Activated naive CD8-positive, alpha-beta T cell treated with anti-CD3 and anti-CD28 coated beads, Interleukin-2, amount 10 ng/mL, durations not matched to agents 7 days and 5 days (primary cell): Measurements from ENCODE around the gene ENPEP. TPM values are rescaled to one million over a fixed set of nuclear protein-coding genes. Genes with fewer than 3 reads are reported as not detected.
"Not testable (repeated sequence)": the region's sequence is repeated elsewhere in the genome, so short reads cannot be mapped to it uniquely, and the experiment has no call there.

Experiments used
- ATAC-seq: fragments of 150-1000 bp; cut with Tn5 transposase; one replicate; pipeline ENCODE4 v1.10.0; 2021; ENCODE audit warnings: low read depth, moderate library complexity
- POLR2A ChIA-PET: fragments of 350-600 bp; sonication (Branson Sonifier 250); formaldehyde crosslinking; loops from one replicate; lab custom pipeline; 2021; ENCODE audit warnings: antibody characterized with exemption; lab: Charles Lee
- DNase-seq: peaks from one replicate; pipeline ENCODE4 v3.0.0; 2021
- H3K27ac Mint-ChIP-seq: one replicate; pipeline ENCODE4 v1.8.0; 2022; ENCODE audit warnings: mild to moderate bottlenecking, mixed read lengths
- H3K27me3 Mint-ChIP-seq: one replicate; pipeline ENCODE4 v1.8.0; 2022; ENCODE audit warnings: mild to moderate bottlenecking, moderate library complexity, mixed read lengths
- H3K36me3 Mint-ChIP-seq: one replicate; pipeline ENCODE4 v1.8.0; 2021; ENCODE audit warnings: mild to moderate bottlenecking, mixed read lengths
- H3K4me1 Mint-ChIP-seq: one replicate; pipeline ENCODE4 v1.8.0; 2021; ENCODE audit warnings: mixed read lengths
- H3K4me3 Mint-ChIP-seq: one replicate; pipeline ENCODE4 v1.8.0; 2022; ENCODE audit warnings: mild to moderate bottlenecking, moderate library complexity, mixed read lengths
- H3K9me3 Mint-ChIP-seq: one replicate; pipeline ENCODE4 v1.8.0; 2021; ENCODE audit warnings: mixed read lengths
- total RNA-seq, 2 experiments: library from RNA; stranded (reverse); gene quantifications; one replicate each; pipeline ENCODE4 v1.2.3, GENCODE V29; 2021

Gene ENPEP
- total RNA-seq, 2 experiments from 2014 or later: 0.58 to 0.68 TPM

GRCh38 chr4:110474481-110474880 is 1.5 kb upstream of the ENPEP start:
- H3K4me3 Mint-ChIP-seq: no peak overlapping the region
- H3K9me3 Mint-ChIP-seq: peaks cover 2% of the 10 kb centered on the region
- POLR2A ChIA-PET: no interaction called here
- no peaks in the 10 kb centered on the region for H3K4me1 Mint-ChIP-seq
- no peaks in the 10 kb centered on the region for H3K36me3 Mint-ChIP-seq
- H3K27ac Mint-ChIP-seq: no peak overlapping the region
- ATAC-seq: no peak
- peaks cover 17% of the 10 kb centered on the region for H3K27me3 Mint-ChIP-seq
- no peak for DNase-seq

GRCh38 chr4:110475080-110475479 is 875 bp upstream of the ENPEP start:
- H3K36me3 Mint-ChIP-seq, POLR2A ChIA-PET, DNase-seq, H3K4me3 Mint-ChIP-seq, H3K9me3 Mint-ChIP-seq, H3K27ac Mint-ChIP-seq, ATAC-seq, H3K4me1 Mint-ChIP-seq: not testable (repeated sequence)
- peaks cover 17% of the 10 kb centered on the region for H3K27me3 Mint-ChIP-seq

GRCh38 chr4:110477836-110478235 is 1.9 kb downstream of the ENPEP start:
- no peak overlapping the region for H3K4me3 Mint-ChIP-seq
- ATAC-seq (no peak), DNase-seq (no peak)
- POLR2A ChIA-PET: no interaction called here
- peaks cover 20% of the 10 kb centered on the region for H3K27me3 Mint-ChIP-seq
- H3K9me3 Mint-ChIP-seq: no peaks in the 10 kb centered on the region
- H3K36me3 Mint-ChIP-seq: no peaks in the 10 kb centered on the region
- no peak overlapping the region for H3K27ac Mint-ChIP-seq
- H3K4me1 Mint-ChIP-seq: no peaks in the 10 kb centered on the region

- no peak for ATAC-seq
- no peaks in the 10 kb centered on the region for H3K9me3 Mint-ChIP-seq
Measured at GRCh38 chr4:110480031-110480549, 4.1 kb downstream of the ENPEP start.

GRCh38 chr4:110480746-110481271 is 4.9 kb downstream of the ENPEP start:
- no peak for ATAC-seq
- Mint-ChIP-seq H3K9me3 (no peaks in the 10 kb centered on the region), H3K4me3 (no peak overlapping the region)

More at GRCh38 chr4:110480031-110480549, 4.1 kb downstream of the ENPEP start:
- Mint-ChIP-seq H3K27ac (no peak overlapping the region), H3K4me3 (no peak overlapping the region), H3K27me3 (peaks cover 16% of the 10 kb centered on the region), H3K36me3 (no peaks in the 10 kb centered on the region), H3K4me1 (no peaks in the 10 kb centered on the region)
- no peak for DNase-seq
- POLR2A ChIA-PET: no interaction called here

DNA sequence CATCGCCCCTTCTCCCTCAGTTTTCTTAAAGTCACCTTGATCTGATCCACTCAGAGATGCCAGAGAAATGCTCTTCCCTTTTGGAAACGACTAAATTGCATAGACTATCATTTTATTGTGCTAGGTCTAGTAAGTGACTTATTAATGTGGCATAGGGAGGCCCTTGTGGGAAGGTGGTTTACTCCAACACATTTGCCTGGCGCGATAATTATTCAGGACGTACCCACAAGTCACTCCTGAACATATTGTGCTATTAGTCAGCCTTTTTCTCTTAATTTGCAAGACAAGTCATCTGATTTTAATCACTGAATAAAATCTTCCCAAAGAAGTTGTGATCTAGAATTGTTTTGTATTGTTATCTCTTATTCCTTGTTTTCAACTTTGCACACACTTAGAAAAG is 7.6 kb downstream of the ENPEP start:
- DNase-seq (no peak), ATAC-seq (no peak)
- no peak overlapping the region for H3K27ac Mint-ChIP-seq
- no peaks in the 10 kb centered on the region for H3K9me3 Mint-ChIP-seq
- no peaks in the 10 kb centered on the region for H3K4me1 Mint-ChIP-seq
- H3K36me3 Mint-ChIP-seq: no peaks in the 10 kb centered on the region
- peaks cover 16% of the 10 kb centered on the region for H3K27me3 Mint-ChIP-seq
- POLR2A ChIA-PET: no interaction called here
- no peak overlapping the region for H3K4me3 Mint-ChIP-seq

More at GRCh38 chr4:110480746-110481271, 4.9 kb downstream of the ENPEP start:
- DNase-seq: no peak
- H3K4me1 Mint-ChIP-seq: no peaks in the 10 kb centered on the region
- POLR2A ChIA-PET: no interaction called here
- H3K27ac Mint-ChIP-seq: no peak overlapping the region
- H3K36me3 Mint-ChIP-seq: no peaks in the 10 kb centered on the region
- H3K27me3 Mint-ChIP-seq: peaks cover 16% of the 10 kb centered on the region

- H3K27me3 Mint-ChIP-seq: peaks cover 15% of the 10 kb centered on the region
- H3K4me1 Mint-ChIP-seq: no peaks in the 10 kb centered on the region
- H3K9me3 Mint-ChIP-seq: no peaks in the 10 kb centered on the region
- ATAC-seq: no peak
- POLR2A ChIA-PET: no interaction called here
- no peaks in the 10 kb centered on the region for H3K36me3 Mint-ChIP-seq
- H3K27ac Mint-ChIP-seq: no peak overlapping the region
- no peak for DNase-seq
- H3K4me3 Mint-ChIP-seq: no peak overlapping the region
Measured at GRCh38 chr4:110484029-110484428, 8.1 kb downstream of the ENPEP start.

DNA sequence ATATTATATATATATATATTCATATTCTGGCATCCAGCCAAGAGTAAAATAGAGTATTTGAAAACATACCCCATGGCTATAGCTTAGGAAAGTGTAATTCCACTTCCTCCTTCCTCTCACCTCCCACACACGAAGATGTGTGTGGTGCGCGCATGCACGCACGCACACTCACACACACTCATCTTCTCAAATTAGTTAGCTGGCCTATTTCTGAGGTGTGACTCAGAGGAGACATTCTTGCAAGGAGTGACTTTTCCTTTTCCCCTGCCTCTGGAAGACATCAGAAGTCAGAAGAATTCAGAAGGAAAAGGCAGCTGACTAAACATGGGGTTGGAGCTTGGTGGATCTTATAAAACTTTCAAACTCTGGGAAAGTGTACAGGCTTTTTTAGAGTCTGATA is 8.8 kb downstream of the ENPEP start:
- Mint-ChIP-seq H3K27me3 (peaks cover 15% of the 10 kb centered on the region), H3K36me3 (no peaks in the 10 kb centered on the region), H3K4me3 (no peak overlapping the region), H3K9me3 (no peaks in the 10 kb centered on the region), H3K27ac (no peak overlapping the region), H3K4me1 (no peaks in the 10 kb centered on the region)
- no peak for DNase-seq
- POLR2A ChIA-PET: no interaction called here
- no peak for ATAC-seq

GRCh38 chr4:110485452-110485851 is 9.5 kb downstream of the ENPEP start:
- no peak overlapping the region for H3K4me3 Mint-ChIP-seq
- H3K9me3 Mint-ChIP-seq: no peaks in the 10 kb centered on the region
- no peak overlapping the region for H3K27ac Mint-ChIP-seq
- POLR2A ChIA-PET: no interaction called here
- no peaks in the 10 kb centered on the region for H3K4me1 Mint-ChIP-seq
- ATAC-seq (no peak), DNase-seq (no peak)
- H3K36me3 Mint-ChIP-seq: no peaks in the 10 kb centered on the region
- H3K27me3 Mint-ChIP-seq: peaks cover 18% of the 10 kb centered on the region

GRCh38 chr4:110486256-110486655 is 10.3 kb downstream of the ENPEP start:
- peaks cover 18% of the 10 kb centered on the region for H3K27me3 Mint-ChIP-seq
- H3K27ac Mint-ChIP-seq: no peak overlapping the region
- DNase-seq: no peak
- no peaks in the 10 kb centered on the region for H3K4me1 Mint-ChIP-seq
- no peak overlapping the region for H3K4me3 Mint-ChIP-seq
- no peaks in the 10 kb centered on the region for H3K9me3 Mint-ChIP-seq
- POLR2A ChIA-PET: no interaction called here
- H3K36me3 Mint-ChIP-seq: no peaks in the 10 kb centered on the region
- ATAC-seq: no peak

DNA sequence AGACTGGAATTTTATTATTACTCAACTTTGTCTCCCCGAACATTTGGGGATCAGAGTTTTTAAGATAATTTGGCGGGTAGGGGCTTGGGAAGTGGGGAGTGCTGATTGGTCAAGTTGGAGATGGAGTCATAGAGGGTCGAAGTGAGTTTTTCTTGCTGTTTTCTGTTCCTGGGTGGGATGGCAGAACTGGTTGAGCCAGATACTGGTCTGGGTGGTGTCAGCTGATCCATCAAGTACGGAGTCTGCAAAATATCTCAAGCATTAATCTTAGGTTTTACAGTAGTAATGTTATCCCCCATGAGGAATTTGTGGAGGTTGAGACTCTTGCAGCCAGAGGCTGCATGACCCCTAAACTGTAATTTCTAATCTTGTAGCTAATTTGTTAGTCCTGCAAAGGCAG is 10.9 kb downstream of the ENPEP start:
- H3K4me1 Mint-ChIP-seq, H3K4me3 Mint-ChIP-seq, H3K27ac Mint-ChIP-seq, H3K9me3 Mint-ChIP-seq, ATAC-seq, POLR2A ChIA-PET, DNase-seq, H3K36me3 Mint-ChIP-seq: not testable (repeated sequence)
- H3K27me3 Mint-ChIP-seq: peaks cover 18% of the 10 kb centered on the region

DNA sequence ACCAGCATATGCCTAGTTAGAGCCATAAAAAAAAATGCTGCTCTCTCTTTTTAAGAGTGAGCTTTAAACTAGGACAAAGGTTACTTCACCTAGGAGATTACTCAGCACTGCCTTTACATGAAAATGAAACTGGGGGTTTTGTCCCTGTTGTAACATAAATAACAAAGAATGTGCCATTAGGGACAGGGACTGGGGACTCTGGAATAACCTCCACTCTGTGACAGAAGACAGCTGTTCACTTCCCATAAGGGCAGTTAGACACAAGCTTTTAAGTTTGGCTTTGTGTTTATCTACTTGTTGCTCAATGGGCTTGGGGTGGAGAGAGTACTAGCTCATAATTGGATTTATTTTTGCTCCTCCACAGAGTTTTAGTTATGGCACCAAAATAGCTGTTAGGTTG is 11.9 kb downstream of the ENPEP start:
- no peak overlapping the region for H3K27ac Mint-ChIP-seq
- H3K4me1 Mint-ChIP-seq: no peaks in the 10 kb centered on the region
- no peaks in the 10 kb centered on the region for H3K9me3 Mint-ChIP-seq
- H3K36me3 Mint-ChIP-seq: no peaks in the 10 kb centered on the region
- ATAC-seq: no peak
- peaks cover 22% of the 10 kb centered on the region for H3K27me3 Mint-ChIP-seq
- DNase-seq: no peak
- POLR2A ChIA-PET: no interaction called here
- no peak overlapping the region for H3K4me3 Mint-ChIP-seq

GRCh38 chr4:110489901-110490508 is 14.1 kb downstream of the ENPEP start:
- Mint-ChIP-seq H3K4me1 (no peaks in the 10 kb centered on the region), H3K27ac (no peak overlapping the region), H3K27me3 (peaks cover 26% of the 10 kb centered on the region), H3K36me3 (no peaks in the 10 kb centered on the region), H3K4me3 (no peak overlapping the region), H3K9me3 (no peaks in the 10 kb centered on the region)
- POLR2A ChIA-PET: no interaction called here
- no peak for DNase-seq
- ATAC-seq: no peak

DNA sequence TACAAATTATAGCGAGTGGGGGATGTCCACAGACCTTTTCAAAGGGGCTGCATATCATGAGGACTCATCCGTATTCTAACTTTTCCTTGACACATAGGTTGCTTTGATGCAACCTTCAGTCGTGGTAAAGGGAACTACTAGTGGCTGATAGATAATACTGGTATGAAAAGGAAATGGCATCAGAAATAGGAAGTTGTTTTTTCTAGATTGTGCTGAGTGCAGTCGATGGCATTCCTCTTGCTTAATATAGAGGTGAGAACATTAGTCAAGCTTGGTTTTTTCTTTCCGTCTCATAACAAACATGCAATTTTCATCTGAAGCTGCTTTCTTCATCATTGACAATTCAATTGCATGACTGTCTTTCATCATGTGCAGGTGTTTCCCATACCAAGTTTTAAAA is 16.6 kb downstream of the ENPEP start:
- Mint-ChIP-seq H3K27me3 (peaks cover 30% of the 10 kb centered on the region), H3K9me3 (no peaks in the 10 kb centered on the region), H3K4me3 (no peak overlapping the region), H3K36me3 (no peaks in the 10 kb centered on the region), H3K27ac (no peak overlapping the region), H3K4me1 (no peaks in the 10 kb centered on the region)
- ATAC-seq (no peak), DNase-seq (no peak)
- POLR2A ChIA-PET: no interaction called here
